Measurements from ENCODE around the gene PLAAT4. TPM values are rescaled to one million over a fixed set of nuclear protein-coding genes. Genes with fewer than 3 reads are reported as not detected.

The PLAAT4 gene
- total RNA-seq, 1 donor from 2014 or later = 15.5 TPM

GRCh38 chr11:63586451-63587166 lies 50.0 kb downstream of the PLAAT4 start:
- Histone ChIP-seq H3K4me3 (no peak overlapping the region), H3K36me3 (peaks cover 95% of the 10 kb centered on the region), H3K4me1 (peaks cover 28% of the 10 kb centered on the region), H3K27ac (replicated peaks) (no peak overlapping the region), H3K9me3 (replicated peaks) (peaks cover 8% of the 10 kb centered on the region), H3K27me3 (ENCODE audit: low read depth) (no peaks in the 10 kb centered on the region)
- DNase-seq = no peak
- intact Hi-C loops (cut with micrococcal nuclease) = no loop called here
- TF ChIP-seq, protein P1, sequence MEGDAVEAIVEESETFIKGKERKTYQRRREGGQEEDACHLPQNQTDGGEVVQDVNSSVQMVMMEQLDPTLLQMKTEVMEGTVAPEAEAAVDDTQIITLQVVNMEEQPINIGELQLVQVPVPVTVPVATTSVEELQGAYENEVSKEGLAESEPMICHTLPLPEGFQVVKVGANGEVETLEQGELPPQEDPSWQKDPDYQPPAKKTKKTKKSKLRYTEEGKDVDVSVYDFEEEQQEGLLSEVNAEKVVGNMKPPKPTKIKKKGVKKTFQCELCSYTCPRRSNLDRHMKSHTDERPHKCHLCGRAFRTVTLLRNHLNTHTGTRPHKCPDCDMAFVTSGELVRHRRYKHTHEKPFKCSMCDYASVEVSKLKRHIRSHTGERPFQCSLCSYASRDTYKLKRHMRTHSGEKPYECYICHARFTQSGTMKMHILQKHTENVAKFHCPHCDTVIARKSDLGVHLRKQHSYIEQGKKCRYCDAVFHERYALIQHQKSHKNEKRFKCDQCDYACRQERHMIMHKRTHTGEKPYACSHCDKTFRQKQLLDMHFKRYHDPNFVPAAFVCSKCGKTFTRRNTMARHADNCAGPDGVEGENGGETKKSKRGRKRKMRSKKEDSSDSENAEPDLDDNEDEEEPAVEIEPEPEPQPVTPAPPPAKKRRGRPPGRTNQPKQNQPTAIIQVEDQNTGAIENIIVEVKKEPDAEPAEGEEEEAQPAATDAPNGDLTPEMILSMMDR (IDR thresholded peaks at IDR 0.05; ENCODE audit: borderline replicate concordance) = no peak

DNA sequence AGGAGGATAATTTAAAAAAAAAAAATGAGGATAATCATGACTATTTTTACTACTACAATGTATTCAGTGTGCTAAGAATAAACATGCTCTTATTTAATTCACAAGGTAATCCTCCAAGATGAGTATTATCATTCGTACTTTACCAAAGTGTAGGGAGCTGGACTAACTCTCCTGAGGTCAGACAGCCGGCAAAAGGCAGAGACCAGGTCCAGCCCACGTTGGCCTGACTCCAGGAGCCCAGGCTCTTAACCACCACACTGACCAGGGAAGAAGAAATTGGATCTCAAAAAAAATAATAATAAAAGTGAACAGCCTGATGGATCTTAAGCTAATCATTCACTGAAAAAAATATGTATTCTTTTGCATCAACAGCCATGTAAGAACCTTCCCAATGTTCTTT lies 52.4 kb downstream of the PLAAT4 start:
- no peak for DNase-seq
- H3K4me1 ChIP-seq = peaks cover 22% of the 10 kb centered on the region
- H3K36me3 ChIP-seq = peaks cover 90% of the 10 kb centered on the region
- TF ChIP-seq, protein P1 (IDR thresholded peaks at IDR 0.05; ENCODE audit: borderline replicate concordance) = no peak
- H3K27ac ChIP-seq (replicated peaks) = peak overlapping the region; percentile 1
- H3K27me3 ChIP-seq (ENCODE audit: low read depth) = no peaks in the 10 kb centered on the region
- no peak overlapping the region for H3K4me3 ChIP-seq
- H3K9me3 ChIP-seq (replicated peaks) = no peaks in the 10 kb centered on the region
- intact Hi-C loops (cut with micrococcal nuclease) = no loop called here

DNA sequence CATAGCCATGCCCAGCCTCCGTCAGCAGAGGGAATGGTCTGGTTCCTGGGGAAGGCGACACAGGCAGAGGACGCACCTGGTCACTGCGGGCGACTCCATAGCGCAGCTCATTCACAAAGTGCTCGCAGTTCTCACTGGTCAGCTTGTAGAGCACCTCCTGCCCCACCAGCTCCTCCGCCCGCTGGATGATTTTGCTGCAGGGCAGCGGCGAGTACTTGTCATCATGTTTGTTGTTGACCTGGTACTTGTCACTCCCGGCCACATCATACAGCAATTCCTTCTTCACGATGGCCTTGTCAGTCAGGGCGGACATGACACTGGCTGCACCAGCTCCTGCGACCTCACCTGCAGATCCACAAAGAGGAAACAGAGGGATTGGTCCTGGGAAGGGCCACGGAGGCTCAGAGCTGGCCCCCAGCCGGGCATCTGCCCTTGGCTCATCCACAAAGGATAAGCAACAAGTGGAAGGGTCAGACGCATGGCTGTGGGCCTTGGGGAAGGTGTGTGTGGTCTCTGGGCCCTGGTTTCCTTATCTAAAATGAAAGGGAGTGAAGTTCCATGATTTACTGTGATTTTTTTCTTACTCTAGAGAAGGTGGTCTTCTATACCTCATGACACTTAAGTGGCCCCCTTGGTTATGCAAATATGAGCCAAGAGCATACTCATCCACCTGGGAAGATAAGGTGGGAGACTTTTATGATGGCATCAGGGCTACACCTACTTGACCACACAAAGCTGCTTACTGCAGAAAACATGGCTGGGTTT lies 53.6 kb downstream of the PLAAT4 start:
- intact Hi-C loops (cut with micrococcal nuclease) = no loop called here
- TF ChIP-seq, protein P1 (IDR thresholded peaks at IDR 0.05; ENCODE audit: borderline replicate concordance) = no peak

DNA sequence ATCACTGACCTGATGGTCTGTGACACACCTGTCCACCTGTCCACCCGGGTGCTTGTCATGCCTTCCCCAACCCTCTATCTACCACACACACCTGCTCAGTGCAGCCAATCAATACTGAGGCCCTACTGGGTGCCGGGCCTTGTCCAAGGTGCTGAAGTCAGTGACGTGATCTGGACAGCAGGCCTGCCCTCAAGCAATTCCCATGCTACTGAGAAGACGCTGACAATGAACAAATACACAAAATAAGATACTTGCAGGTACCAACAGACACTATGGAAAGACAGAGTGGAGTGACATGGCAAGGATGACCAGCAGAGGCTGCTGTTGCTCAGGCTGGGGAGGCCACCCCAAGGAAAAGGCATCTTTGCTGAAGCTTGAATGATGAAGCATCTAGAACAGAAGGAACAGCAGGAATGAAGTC lies 56.4 kb downstream of the PLAAT4 start:
- Histone ChIP-seq H3K9me3 (replicated peaks) (no peaks in the 10 kb centered on the region), H3K36me3 (peaks cover 83% of the 10 kb centered on the region), H3K4me3 (no peak overlapping the region), H3K4me1 (peaks cover 10% of the 10 kb centered on the region), H3K27me3 (ENCODE audit: low read depth) (no peaks in the 10 kb centered on the region), H3K27ac (replicated peaks) (no peak overlapping the region)
- no peak for DNase-seq
- TF ChIP-seq, protein P1 (IDR thresholded peaks at IDR 0.05; ENCODE audit: borderline replicate concordance) = peak; percentile 49
- intact Hi-C loops (cut with micrococcal nuclease) = no loop called here

More for the DNA sequence above, 53.6 kb downstream of the PLAAT4 start:
- Histone ChIP-seq H3K36me3 (peaks cover 86% of the 10 kb centered on the region), H3K4me3 (no peak overlapping the region), H3K27ac (replicated peaks) (no peak overlapping the region), H3K27me3 (ENCODE audit: low read depth) (no peaks in the 10 kb centered on the region), H3K4me1 (peaks cover 22% of the 10 kb centered on the region), H3K9me3 (replicated peaks) (no peaks in the 10 kb centered on the region)
- DNase-seq = no peak

- Histone ChIP-seq H3K9me3 (replicated peaks) (no peaks in the 10 kb centered on the region), H3K27ac (replicated peaks) (no peak overlapping the region), H3K4me3 (no peak overlapping the region), H3K4me1 (no peaks in the 10 kb centered on the region), H3K27me3 (ENCODE audit: low read depth) (no peaks in the 10 kb centered on the region), H3K36me3 (peaks cover 60% of the 10 kb centered on the region)
- TF ChIP-seq, protein P1 (IDR thresholded peaks at IDR 0.05; ENCODE audit: borderline replicate concordance) = no peak
- DNase-seq = no peak
- intact Hi-C loops (cut with micrococcal nuclease) = no loop called here
Observed at GRCh38 chr11:63595296-63595695, 58.7 kb downstream of the PLAAT4 start.

Other genes with a start within 250 kb of the PLAAT4 start
- gene SLC22A9, start 167.0 kb upstream of the PLAAT4 start, total RNA-seq = not detected
- 1.4 TPM for gene PLAAT5, start 45.6 kb upstream of the PLAAT4 start, total RNA-seq
- gene LGALS12, start 30.7 kb upstream of the PLAAT4 start, total RNA-seq = 0.25 TPM
- not detected for gene PLAAT2, start 26.6 kb downstream of the PLAAT4 start, total RNA-seq
- 144 TPM for gene PLAAT3, start 77.6 kb downstream of the PLAAT4 start, total RNA-seq
- gene ATL3, start 134.6 kb downstream of the PLAAT4 start, total RNA-seq = 13.4 TPM
- 45.0 TPM for gene RTN3, start 144.7 kb downstream of the PLAAT4 start, total RNA-seq
- gene ZFTA, start 232.0 kb downstream of the PLAAT4 start, total RNA-seq = 11.5 TPM